A549 (cell line): ENCODE results near the gene GRM2. TPM values are rescaled to one million over a fixed set of nuclear protein-coding genes. Genes with fewer than 3 reads are reported as not detected.

ENCODE experiments used
- ATAC-seq, 2 experiments: fragments of 200-7000 bp in 1 of 2; fragments of >200 bp in 1 of 2; cut with Nextera tagmentation in 1 of 2; cut with Tn5 transposase in 1 of 2; 3 replicates each; pipeline versions ENCODE4 v1.8.0 to v1.9.1; 2018 to 2020; ENCODE audit warnings: mild to moderate bottlenecking in 1 of 2, moderate library complexity in 1 of 2
- CTCF ChIA-PET: fragments of 300-600 bp; sonication (Branson Sonifier 250); formaldehyde crosslinking; extraction: SDS; loops from one replicate; lab custom pipeline; 2021; ENCODE audit warnings: antibody characterized with exemption, inconsistent platforms; lab: Yijun Ruan, JAX
- POLR2A ChIA-PET: fragments of 350-600 bp; formaldehyde crosslinking; extraction: SDS; loops from one replicate; lab custom pipeline; 2021; ENCODE audit warnings: antibody characterized with exemption, inconsistent platforms; lab: Yijun Ruan, JAX
- DNase-seq, 2 experiments: peaks; one replicate each; pipeline versions ENCODE4 v3.0.0 to v3.0.0-alpha.2; 2011 to 2016; ENCODE audit warnings: low read depth in 1 of 2, low spot score in 1 of 2
- FAIRE-seq: peaks from 2 replicates; lab custom pipeline; 2011; peaks lifted over from hg19 to GRCh38; lab: Jason Lieb, UNC
- H3K27ac ChIP-seq, 2 experiments: fragments of >200 bp; sonication (Bioruptor Twin); formaldehyde crosslinking; 3 replicates each; pipeline ENCODE4 v1.5.1; 2016 to 2017
- H3K4me1 ChIP-seq: fragments of >200 bp; sonication (Bioruptor Twin); formaldehyde crosslinking; 3 replicates; pipeline ENCODE4 v1.6.1; 2016
- H3K4me2 ChIP-seq: fragments of >200 bp; sonication (Bioruptor Twin); formaldehyde crosslinking; 3 replicates; pipeline ENCODE4 v1.6.1; 2016
- H3K4me3 ChIP-seq: fragments of >200 bp; sonication (Bioruptor Twin); formaldehyde crosslinking; 3 replicates; pipeline ENCODE4 v1.5.1; 2016
- H3K9me3 ChIP-seq: fragments of >200 bp; sonication (Bioruptor Twin); formaldehyde crosslinking; 3 replicates; pipeline ENCODE4 v1.6.1; 2016
- HOXA7 ChIP-seq: fragments of 250-450 bp; sonication (Bioruptor Pico); IDR thresholded peaks from 2 replicates; pipeline ENCODE4 v1.5.0; 2020; ENCODE audit warnings: mild to moderate bottlenecking, moderate library complexity
- MAFK ChIP-seq: fragments of 450-650 bp; IDR thresholded peaks from 2 replicates; pipeline ENCODE4 v1.6.1; 2014; ENCODE audit not compliant: partially characterized antibody
- NFE2L2 ChIP-seq: fragments of 150-350 bp; conservative IDR thresholded peaks from 2 replicates; pipeline ENCODE4 v1.6.1; 2014; ENCODE audit warnings: low read length
- polyA plus RNA-seq, 4 experiments: library from polyadenylated mRNA; depleted of rRNA in 3 of 4; stranded (reverse); fragments of >200 nt; fragmentation: RNase III in 1 of 4; extraction: RNeasy Plus Mini Kit Qiagen cat#74134 plus additional on column Dnase treatment in 1 of 4; gene quantifications; 2 replicates in 3 of 4; 3 replicates in 1 of 4; pipeline ENCODE4 v1.2.3, GENCODE V29; 2011 to 2017
- small RNA-seq, 6 experiments: library from RNA; depleted of rRNA; stranded (forward); fragments of <200 nt; gene quantifications; one replicate each; pipeline ENCODE3, GENCODE V24; 2012

GRM2 gene
- polyA plus RNA-seq, 2 of the 4 experiments (the other 2 are of a cell fraction): 0.03 TPM; not detected in 1

DNA sequence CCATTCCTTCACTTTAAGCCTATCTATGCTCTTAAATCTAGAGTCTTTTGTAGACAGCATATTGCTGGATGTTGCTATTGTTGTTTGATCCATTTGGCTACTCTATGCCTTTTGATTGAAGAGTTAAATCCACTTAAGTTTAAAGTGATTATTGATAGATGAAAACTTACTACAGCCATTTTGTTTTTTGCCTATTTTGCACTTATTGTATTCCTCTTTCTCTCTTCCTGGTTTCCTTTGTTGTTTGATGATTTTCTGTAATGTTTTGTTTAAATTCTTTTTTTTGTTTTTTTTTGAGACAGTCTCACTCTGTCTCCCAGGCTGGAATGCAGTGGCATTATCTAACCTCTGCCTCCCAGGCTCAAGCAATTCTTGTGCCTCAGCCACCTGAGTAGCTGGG, 52.3 kb downstream of the GRM2 start:
- Histone ChIP-seq H3K4me1 (no peaks in the 10 kb centered on the region), H3K9me3 (no peaks in the 10 kb centered on the region), H3K4me3 (no peak overlapping the region), H3K4me2 (no peak overlapping the region), H3K27ac (no peak overlapping the region)
- TF ChIP-seq MAFK: peak; percentile 51
- no peak for TF ChIP-seq HOXA7 (CRISPR knock-in tag)
- no peak for TF ChIP-seq NFE2L2
- ChIA-PET CTCF (no interaction called here), POLR2A (no interaction called here)
- DNase-seq: no peak
- FAIRE-seq: no peak
- no peak for ATAC-seq

Small RNA genes lying within 50 kb of the gene (small RNA-seq; reads per million reads assigned to genes)
- 0.16 to 48.6 (median 1.3) reads per million in 6 experiments for gene RNA5SP132

Other genes with a start within 250 kb of the GRM2 start
- gene DCAF1, start 207.1 kb upstream of the GRM2 start, polyA plus RNA-seq (2011; rRNA removed): 15.9 and 21.2 TPM in 2 replicates
- gene DCAF1, start 207.1 kb upstream of the GRM2 start, polyA plus RNA-seq (2017; fragmentation: RNase III; extraction: RNeasy Plus Mini Kit Qiagen cat#74134 plus additional on column Dnase treatment): 13.6 to 14.3 TPM (median 14.1 TPM) in 3 replicates
- 6.4 and 7.7 TPM in 2 replicates for gene RAD54L2, start 168.3 kb upstream of the GRM2 start, polyA plus RNA-seq (2011; rRNA removed)
- 4.4 to 4.8 TPM (median 4.7 TPM) in 3 replicates for gene RAD54L2, start 168.3 kb upstream of the GRM2 start, polyA plus RNA-seq (2017; fragmentation: RNase III; extraction: RNeasy Plus Mini Kit Qiagen cat#74134 plus additional on column Dnase treatment)
- 47.9 and 59.3 TPM in 2 replicates for gene TEX264, start 35.8 kb upstream of the GRM2 start, polyA plus RNA-seq (2011; rRNA removed)
- 50.7 to 55.3 TPM (median 54.7 TPM) in 3 replicates for gene TEX264, start 35.8 kb upstream of the GRM2 start, polyA plus RNA-seq (2017; fragmentation: RNase III; extraction: RNeasy Plus Mini Kit Qiagen cat#74134 plus additional on column Dnase treatment)
- gene IQCF6, start 72.2 kb downstream of the GRM2 start, polyA plus RNA-seq (2011; rRNA removed): not detected in 2 replicates
- not detected in 3 replicates for gene IQCF6, start 72.2 kb downstream of the GRM2 start, polyA plus RNA-seq (2017; fragmentation: RNase III; extraction: RNeasy Plus Mini Kit Qiagen cat#74134 plus additional on column Dnase treatment)
- not detected in 2 replicates for gene IQCF2, start 154.5 kb downstream of the GRM2 start, polyA plus RNA-seq (2011; rRNA removed)
- gene IQCF2, start 154.5 kb downstream of the GRM2 start, polyA plus RNA-seq (2017; fragmentation: RNase III; extraction: RNeasy Plus Mini Kit Qiagen cat#74134 plus additional on column Dnase treatment): not detected in 3 replicates
- gene IQCF5, start 168.5 kb downstream of the GRM2 start, polyA plus RNA-seq (2011; rRNA removed): not detected in 2 replicates
- gene IQCF5, start 168.5 kb downstream of the GRM2 start, polyA plus RNA-seq (2017; fragmentation: RNase III; extraction: RNeasy Plus Mini Kit Qiagen cat#74134 plus additional on column Dnase treatment): not detected in 3 replicates
- gene IQCF1, start 196.3 kb downstream of the GRM2 start, polyA plus RNA-seq (2011; rRNA removed): not detected in 2 replicates
- not detected in 3 replicates for gene IQCF1, start 196.3 kb downstream of the GRM2 start, polyA plus RNA-seq (2017; fragmentation: RNase III; extraction: RNeasy Plus Mini Kit Qiagen cat#74134 plus additional on column Dnase treatment)
- gene RRP9, start 234.8 kb downstream of the GRM2 start, polyA plus RNA-seq (2011; rRNA removed): 17.0 TPM in 2 replicates
- 31.3 to 35.1 TPM (median 34.3 TPM) in 3 replicates for gene RRP9, start 234.8 kb downstream of the GRM2 start, polyA plus RNA-seq (2017; fragmentation: RNase III; extraction: RNeasy Plus Mini Kit Qiagen cat#74134 plus additional on column Dnase treatment)
- gene PARP3, start 235.3 kb downstream of the GRM2 start, polyA plus RNA-seq (2011; rRNA removed): 7.6 and 7.8 TPM in 2 replicates
- 10.8 to 14.0 TPM (median 11.0 TPM) in 3 replicates for gene PARP3, start 235.3 kb downstream of the GRM2 start, polyA plus RNA-seq (2017; fragmentation: RNase III; extraction: RNeasy Plus Mini Kit Qiagen cat#74134 plus additional on column Dnase treatment)
- not detected in 2 replicates for gene GPR62, start 248.3 kb downstream of the GRM2 start, polyA plus RNA-seq (2011; rRNA removed)
- 0.05 TPM in 1 of 3 replicates, not detected in the others for gene GPR62, start 248.3 kb downstream of the GRM2 start, polyA plus RNA-seq (2017; fragmentation: RNase III; extraction: RNeasy Plus Mini Kit Qiagen cat#74134 plus additional on column Dnase treatment)